RWPE2 (cell line): ENCODE results near the gene PSMB7.

Experiments used
- ATAC-seq: fragments of 200-7000 bp; cut with Tn5 transposase; 3 replicates; pipeline ENCODE4 v1.9.1; 2021; ENCODE audit warnings: low read depth
- DNase-seq: peaks from one replicate; pipeline ENCODE4 v3.0.0-alpha.2; 2020; ENCODE audit warnings: low spot score
- H3K27ac ChIP-seq: fragments of 450-650 bp; 2 replicates; pipeline ENCODE4 v1.5.1; 2017; ENCODE audit warnings: mild to moderate bottlenecking; ENCODE audit not compliant: poor library complexity, severe bottlenecking
- H3K27me3 ChIP-seq: fragments of 250-450 bp; sonication (Bioruptor Pico); 2 replicates; pipeline ENCODE4 v1.5.1; 2021; ENCODE audit warnings: mild to moderate bottlenecking, moderate library complexity; ENCODE audit not compliant: insufficient read depth, poor library complexity, severe bottlenecking
- H3K36me3 ChIP-seq: fragments of 250-450 bp; sonication (Bioruptor Pico); 2 replicates; pipeline ENCODE4 v1.5.1; 2020; ENCODE audit warnings: low read depth, mild to moderate bottlenecking, moderate library complexity
- H3K4me1 ChIP-seq: fragments of 250-450 bp; sonication (Bioruptor Pico); 2 replicates; pipeline ENCODE4 v1.5.1; 2021; ENCODE audit warnings: mild to moderate bottlenecking, moderate library complexity; ENCODE audit not compliant: insufficient read depth, poor library complexity, severe bottlenecking
- H3K4me3 ChIP-seq: fragments of 250-450 bp; sonication (Bioruptor Pico); 2 replicates; pipeline ENCODE4 v1.5.1; 2021; ENCODE audit warnings: mild to moderate bottlenecking, moderate library complexity; ENCODE audit not compliant: severe bottlenecking
- H3K9me3 ChIP-seq: fragments of 250-450 bp; sonication (Bioruptor Pico); 2 replicates; pipeline ENCODE4 v1.5.1; 2021; ENCODE audit warnings: mild to moderate bottlenecking, moderate library complexity; ENCODE audit not compliant: severe bottlenecking
- TF ChIP-seq, protein P1 (sequence below): fragments of 450-650 bp; IDR thresholded peaks from one replicate; pipeline ENCODE4 v1.5.1; 2017; ENCODE audit warnings: mild to moderate bottlenecking, moderate library complexity; ENCODE audit not compliant: poor library complexity, severe bottlenecking

Gene PSMB7

DNA sequence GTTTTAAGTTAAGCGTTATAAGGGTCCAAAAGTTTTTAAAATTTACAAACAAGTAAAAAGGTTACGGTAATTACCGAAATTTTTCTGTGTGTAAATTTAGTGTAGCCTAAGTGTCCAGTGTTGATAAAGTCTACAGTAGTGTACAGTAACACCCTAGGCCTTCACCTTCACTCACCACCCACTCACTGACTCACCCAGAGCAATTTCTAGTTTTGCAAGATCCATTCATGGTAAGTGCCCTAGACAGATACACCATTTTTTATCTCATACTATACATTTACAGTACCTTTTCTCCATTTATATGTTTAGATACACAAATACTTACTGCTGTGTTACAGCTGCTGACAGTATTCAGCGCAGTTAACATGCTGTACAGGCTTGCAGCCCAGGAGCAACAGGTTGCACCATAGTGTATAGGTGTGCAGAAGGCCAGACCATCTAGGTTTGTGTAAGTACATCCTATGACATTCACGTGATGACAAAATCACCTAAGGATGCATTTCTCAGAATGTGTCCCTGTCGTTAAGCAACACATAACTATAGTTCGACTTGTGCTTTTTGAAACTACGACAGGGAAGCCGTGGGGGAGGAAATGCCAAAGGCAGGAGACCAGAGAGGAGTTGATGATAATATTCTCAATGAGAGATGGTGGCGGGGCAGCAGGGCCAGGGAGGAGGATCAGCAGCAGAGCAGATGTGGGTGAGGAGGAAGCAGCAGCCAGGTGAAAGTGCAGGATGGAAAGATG is 48.6 kb downstream of the PSMB7 start:
- peaks cover 25% of the 10 kb centered on the region for H3K4me1 ChIP-seq
- ATAC-seq = peak; percentile 93
- H3K27ac ChIP-seq = no peak overlapping the region
- no peaks in the 10 kb centered on the region for H3K27me3 ChIP-seq
- H3K9me3 ChIP-seq = no peaks in the 10 kb centered on the region
- DNase-seq = no peak
- no peak overlapping the region for H3K4me3 ChIP-seq
- peaks cover 9% of the 10 kb centered on the region; the same call in 1 of the 2 replicates for H3K36me3 ChIP-seq
- TF ChIP-seq, protein P1, sequence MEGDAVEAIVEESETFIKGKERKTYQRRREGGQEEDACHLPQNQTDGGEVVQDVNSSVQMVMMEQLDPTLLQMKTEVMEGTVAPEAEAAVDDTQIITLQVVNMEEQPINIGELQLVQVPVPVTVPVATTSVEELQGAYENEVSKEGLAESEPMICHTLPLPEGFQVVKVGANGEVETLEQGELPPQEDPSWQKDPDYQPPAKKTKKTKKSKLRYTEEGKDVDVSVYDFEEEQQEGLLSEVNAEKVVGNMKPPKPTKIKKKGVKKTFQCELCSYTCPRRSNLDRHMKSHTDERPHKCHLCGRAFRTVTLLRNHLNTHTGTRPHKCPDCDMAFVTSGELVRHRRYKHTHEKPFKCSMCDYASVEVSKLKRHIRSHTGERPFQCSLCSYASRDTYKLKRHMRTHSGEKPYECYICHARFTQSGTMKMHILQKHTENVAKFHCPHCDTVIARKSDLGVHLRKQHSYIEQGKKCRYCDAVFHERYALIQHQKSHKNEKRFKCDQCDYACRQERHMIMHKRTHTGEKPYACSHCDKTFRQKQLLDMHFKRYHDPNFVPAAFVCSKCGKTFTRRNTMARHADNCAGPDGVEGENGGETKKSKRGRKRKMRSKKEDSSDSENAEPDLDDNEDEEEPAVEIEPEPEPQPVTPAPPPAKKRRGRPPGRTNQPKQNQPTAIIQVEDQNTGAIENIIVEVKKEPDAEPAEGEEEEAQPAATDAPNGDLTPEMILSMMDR = no peak

DNA sequence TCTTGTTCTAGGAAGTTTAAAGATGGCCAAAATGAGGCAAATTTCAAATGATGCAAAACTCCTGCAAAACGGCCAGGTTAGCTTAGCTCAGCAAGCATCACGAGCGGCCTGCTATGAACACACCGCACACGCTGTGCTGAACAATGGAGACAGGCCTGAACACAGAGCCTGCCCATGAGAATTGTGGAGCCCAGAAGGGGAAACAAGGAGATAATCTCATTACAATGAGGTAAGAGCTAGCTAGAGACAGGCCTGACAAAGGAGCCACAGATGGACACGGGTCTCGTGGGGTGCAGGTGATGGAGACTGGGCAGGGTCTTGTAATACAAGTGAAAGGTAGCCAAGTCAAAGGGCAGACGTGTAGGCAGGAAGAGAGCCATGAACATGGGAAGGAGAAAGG is 50.2 kb downstream of the PSMB7 start:
- H3K27ac ChIP-seq = no peak overlapping the region
- H3K36me3 ChIP-seq = peaks cover 9% of the 10 kb centered on the region; the same call in 1 of the 2 replicates
- H3K4me1 ChIP-seq = peaks cover 17% of the 10 kb centered on the region
- H3K9me3 ChIP-seq = no peaks in the 10 kb centered on the region
- H3K4me3 ChIP-seq = no peak overlapping the region
- DNase-seq = no peak
- TF ChIP-seq, protein P1 = no peak
- no peaks in the 10 kb centered on the region for H3K27me3 ChIP-seq
- no peak for ATAC-seq

DNA sequence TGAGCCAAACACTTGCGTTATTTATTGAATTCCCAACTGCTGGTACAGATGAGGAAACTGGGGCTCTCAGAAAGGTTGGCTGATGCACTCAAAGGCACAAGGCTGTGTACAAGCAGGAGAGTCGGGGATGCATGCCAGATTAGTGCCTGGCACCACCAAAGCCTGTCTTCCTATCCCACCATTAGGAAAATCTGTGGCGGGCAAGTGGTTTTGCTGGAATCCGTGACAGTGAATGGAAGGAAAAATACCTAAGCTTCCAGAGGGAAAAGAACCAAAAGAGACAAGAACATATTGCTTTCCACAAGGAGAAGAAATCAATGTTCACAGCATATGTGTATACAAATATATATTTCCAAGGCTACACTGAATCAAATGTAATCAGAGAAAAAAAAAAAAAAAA is 51.1 kb downstream of the PSMB7 start:
- no peak overlapping the region for H3K4me3 ChIP-seq
- H3K4me1 ChIP-seq = peaks cover 17% of the 10 kb centered on the region
- H3K27me3 ChIP-seq = no peaks in the 10 kb centered on the region
- DNase-seq (no peak), ATAC-seq (no peak)
- no peak overlapping the region for H3K27ac ChIP-seq
- H3K36me3 ChIP-seq = peaks cover 9% of the 10 kb centered on the region; the same call in 1 of the 2 replicates
- H3K9me3 ChIP-seq = no peaks in the 10 kb centered on the region
- TF ChIP-seq, protein P1 = no peak

DNA sequence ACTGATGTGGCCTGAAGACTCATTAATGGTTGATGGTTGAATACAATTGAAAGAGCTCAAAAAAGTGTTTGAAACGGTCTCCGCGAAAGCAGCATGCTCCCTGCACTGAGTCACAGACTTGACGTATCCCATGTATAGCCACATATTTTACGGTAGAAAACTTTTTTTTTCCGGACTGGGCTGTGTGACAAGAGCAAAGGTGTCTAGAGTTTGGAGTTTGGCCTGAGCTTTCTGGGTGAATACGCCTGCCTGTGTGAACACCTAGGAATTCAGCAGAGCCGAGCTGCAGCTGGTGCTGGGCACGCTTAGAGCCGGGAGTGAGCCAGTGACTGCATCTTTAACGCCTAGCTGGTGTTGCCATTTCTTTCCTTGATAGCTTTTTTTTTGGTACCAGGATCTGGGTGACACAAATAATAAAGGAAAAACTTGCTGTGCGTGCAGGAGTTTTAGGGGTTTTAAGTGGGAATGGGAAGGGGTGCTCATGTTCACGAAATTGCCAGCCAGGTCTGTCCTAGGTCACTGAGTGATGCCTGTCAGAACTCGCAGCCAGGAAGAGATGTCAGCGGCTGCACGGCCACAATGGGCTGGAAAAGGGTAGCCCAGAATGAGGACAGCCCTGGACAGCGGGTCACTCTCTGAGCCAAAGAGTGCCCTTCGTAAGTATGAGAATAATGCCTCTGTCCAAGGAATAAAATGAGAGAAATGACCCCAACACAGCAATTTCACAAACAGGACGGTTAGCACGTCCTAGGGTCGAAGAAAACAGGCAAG is 51.7 kb downstream of the PSMB7 start:
- no peak overlapping the region for H3K27ac ChIP-seq
- H3K27me3 ChIP-seq = no peaks in the 10 kb centered on the region
- H3K9me3 ChIP-seq = no peaks in the 10 kb centered on the region
- peaks cover 9% of the 10 kb centered on the region; the same call in 1 of the 2 replicates for H3K36me3 ChIP-seq
- TF ChIP-seq, protein P1 = no peak
- H3K4me1 ChIP-seq = peaks cover 17% of the 10 kb centered on the region
- DNase-seq (no peak), ATAC-seq (no peak)
- no peak overlapping the region for H3K4me3 ChIP-seq
